ENCODE results near the gene ZNF783. TPM values are rescaled to one million over a fixed set of nuclear protein-coding genes. Genes with fewer than 3 reads are reported as not detected.

ZNF783 gene
- total RNA-seq (2021) (10.8 and 11.3 TPM in 2 replicates), Bru-seq, nascent RNA (percentile 80 among the genes with signal in this experiment), BruChase-seq, experiment 1, labeled RNA remaining after a 2-hour chase (percentile 74 among the genes with signal in this experiment), BruChase-seq, experiment 2, labeled RNA remaining after a 6-hour chase (percentile 78 among the genes with signal in this experiment)
- long read RNA-seq, full-length matches to known transcripts = 5 of 19 reads
- long read RNA-seq, partial matches to known transcripts = 7 of 19 reads
- long read RNA-seq, other reads (novel, unspliced or antisense) = 7 of 19 reads

- POLR2A ChIA-PET (ENCODE audit: low non-redundant PET) = interaction anchor here (0.6 kb wide), 1 partner anchor 426 kb away, joined by 5 read pairs; no protein-coding TSS in a partner anchor
- Histone ChIP-seq H3K27ac (ENCODE audit: low read depth, low read length, poor library complexity, severe bottlenecking) (peak within 1 kb of the TSS; percentile 83), H3K4me1 (ENCODE audit: insufficient read depth, low read length, poor library complexity, severe bottlenecking) (no peaks in the 10 kb centered on the region), H3K36me3 (ENCODE audit: insufficient read depth, low read length, poor library complexity, severe bottlenecking) (peaks cover 7% of the 10 kb centered on the region), H3K4me3 (ENCODE audit: low read depth, low read length, poor library complexity, severe bottlenecking) (peak within 1 kb of the TSS; percentile 59), H3K9me3 (ENCODE audit: low read depth, low read length, poor library complexity, severe bottlenecking) (no peaks in the 10 kb centered on the region), H3K27me3 (replicated peaks; ENCODE audit: insufficient read depth, low read depth, low read length, poor library complexity) (no peaks in the 10 kb centered on the region)
- CTCF ChIA-PET = interaction anchor here (0.7 to 1.3 kb wide), 3 partner anchors 22 to 199 kb away, joined by 4 to 6 read pairs (median 4); partner anchors contain the start of genes ZNF282 and ZNF777
- peak; percentile 91 for DNase-seq (ENCODE audit: low spot score)
- BruUV-seq (replicated peaks) = no TSS peak
- TF ChIP-seq CTCF (conservative IDR thresholded peaks at IDR 0.05; ENCODE audit: low read depth, low read length) (peak; percentile 57), EZH2 (IDR thresholded peaks at IDR 0.05; ENCODE audit: borderline replicate concordance, low read depth, low read length, poor library complexity, severe bottlenecking) (no peak)
- intact Hi-C loops (cut with micrococcal nuclease; ENCODE audit: unreplicated experiment) = loop anchor here (10.0 kb wide), 1 partner anchor 363 kb away; no protein-coding TSS in a partner anchor
Observed at GRCh38 chr7:149261829-149262617, at the start of gene ZNF783. ZNF783 (plus strand) TSS chr7:149262196; CDS start chr7:149262334, 138 bp downstream.

- Histone ChIP-seq H3K4me1 (ENCODE audit: insufficient read depth, low read length, poor library complexity, severe bottlenecking) (no peaks in the 10 kb centered on the region), H3K36me3 (ENCODE audit: insufficient read depth, low read length, poor library complexity, severe bottlenecking) (peaks cover 74% of the 10 kb centered on the region), H3K27me3 (replicated peaks; ENCODE audit: insufficient read depth, low read depth, low read length, poor library complexity) (no peaks in the 10 kb centered on the region), H3K9me3 (ENCODE audit: low read depth, low read length, poor library complexity, severe bottlenecking) (no peaks in the 10 kb centered on the region), H3K4me3 (ENCODE audit: low read depth, low read length, poor library complexity, severe bottlenecking) (no peak overlapping the region), H3K27ac (ENCODE audit: low read depth, low read length, poor library complexity, severe bottlenecking) (no peak overlapping the region)
- no peak for DNase-seq (ENCODE audit: low spot score)
- TF ChIP-seq EZH2 (IDR thresholded peaks at IDR 0.05; ENCODE audit: borderline replicate concordance, low read depth, low read length, poor library complexity, severe bottlenecking) (no peak), CTCF (conservative IDR thresholded peaks at IDR 0.05; ENCODE audit: low read depth, low read length) (no peak)
- POLR2A ChIA-PET (ENCODE audit: low non-redundant PET) = no interaction called here
- intact Hi-C loops (cut with micrococcal nuclease; ENCODE audit: unreplicated experiment) = no loop called here
- CTCF ChIA-PET = no interaction called here
- BruUV-seq (replicated peaks) = no TSS peak
Observed at GRCh38 chr7:149214020-149214720, 47.8 kb upstream of the ZNF783 start.

GRCh38 chr7:149216402-149216801 lies 45.6 kb upstream of the ZNF783 start:
- POLR2A ChIA-PET (ENCODE audit: low non-redundant PET) = no interaction called here
- BruUV-seq (replicated peaks) = no TSS peak
- intact Hi-C loops (cut with micrococcal nuclease; ENCODE audit: unreplicated experiment) = no loop called here
- TF ChIP-seq EZH2 (IDR thresholded peaks at IDR 0.05; ENCODE audit: borderline replicate concordance, low read depth, low read length, poor library complexity, severe bottlenecking) (no peak), CTCF (conservative IDR thresholded peaks at IDR 0.05; ENCODE audit: low read depth, low read length) (no peak)
- CTCF ChIA-PET = no interaction called here
- H3K36me3 ChIP-seq (ENCODE audit: insufficient read depth, low read length, poor library complexity, severe bottlenecking) = peaks cover 55% of the 10 kb centered on the region
- H3K9me3 ChIP-seq (ENCODE audit: low read depth, low read length, poor library complexity, severe bottlenecking) = no peaks in the 10 kb centered on the region
- no peak for DNase-seq (ENCODE audit: low spot score)
- no peak overlapping the region for H3K27ac ChIP-seq (ENCODE audit: low read depth, low read length, poor library complexity, severe bottlenecking)
- no peaks in the 10 kb centered on the region for H3K27me3 ChIP-seq (replicated peaks; ENCODE audit: insufficient read depth, low read depth, low read length, poor library complexity)
- no peaks in the 10 kb centered on the region for H3K4me1 ChIP-seq (ENCODE audit: insufficient read depth, low read length, poor library complexity, severe bottlenecking)
- H3K4me3 ChIP-seq (ENCODE audit: low read depth, low read length, poor library complexity, severe bottlenecking) = no peak overlapping the region
